Adrenal gland (tissue), 12 donors: ENCODE data around the gene GJB1. TPM values are rescaled to one million over a fixed set of nuclear protein-coding genes. Genes with fewer than 3 reads are reported as not detected.

Experiments
- DNase-seq, 7 donors: peaks; one replicate each; pipeline ENCODE4 v3.0.0-alpha.2; 2019 to 2020
- H3K27ac ChIP-seq, 5 donors: fragments of 200-600 bp; sonication (generic) in 4 of 5; 1 replicate in 3 of 5; 2 replicates in 2 of 5; pipeline versions ENCODE4 v1.5.1 to v1.8.0; 2016 to 2020; ENCODE audit warnings: mild to moderate bottlenecking in 1 of 5
- H3K27me3 ChIP-seq: fragments of 200-600 bp; 2 replicates; pipeline ENCODE4 v1.8.0; 2021
- H3K36me3 ChIP-seq, 2 donors: fragments of 200-600 bp; replicated peaks in 1 of 2; 1 replicate in 1 of 2; 2 replicates in 1 of 2; pipeline versions ENCODE4 v1.5.1 to v1.8.0; 2018 to 2022
- H3K4me1 ChIP-seq, 2 donors: fragments of 200-600 bp; replicated peaks in 1 of 2; 1 replicate in 1 of 2; 2 replicates in 1 of 2; pipeline versions ENCODE4 v1.5.1 to v1.8.0; 2018 to 2021
- H3K4me3 ChIP-seq, 4 donors: fragments of 200-600 bp; sonication (generic) in 3 of 4; one replicate each; pipeline ENCODE4 v1.5.1; 2016 to 2018
- H3K9me3 ChIP-seq, 3 donors: fragments of 200-600 bp; sonication (generic) in 1 of 3; replicated peaks in 1 of 3; 1 replicate in 2 of 3; 2 replicates in 1 of 3; pipeline versions ENCODE4 v1.5.1 to v1.8.0; 2016 to 2021
- POLR2A ChIP-seq, 2 donors: fragments of 450-650 bp; IDR thresholded peaks; one replicate each; pipeline ENCODE4 v1.6.1; 2017; ENCODE audit warnings: antibody characterized with exemption in 2 of 2, mild to moderate bottlenecking in 2 of 2, moderate library complexity in 1 of 2
- WGBS, 4 donors: extraction: QIAGEN DNeasy Blood & Tissue Kit in 2 of 4; methylation state at CpG; one replicate each; pipeline versions ENCODE4 v1.1.5 to v1.1.7; 2013 to 2017; 5-methylcytosine and 5-hydroxymethylcytosine counted together
- intact Hi-C, 2 donors: fragments of 100-400 bp; cut with DNase I; formaldehyde crosslinking; loops; one replicate each; pipeline versions ENCODE4 v1.14.1 to v1.15.0; 2022 to 2023
- polyA plus RNA-seq, 3 donors: library from polyadenylated mRNA; stranded (reverse); fragments of 200-250 nt in 2 of 3; fragments of 350-450 nt in 1 of 3; fragmentation: Illumina TruSeq in 1 of 3; extraction: RNeasy Lipid Tissue Mini Kit (QIAGEN cat#74804) in 1 of 3; gene quantifications; one replicate each; pipeline ENCODE4 v1.2.3, GENCODE V29; 2013 to 2014
- total RNA-seq, 9 donors: library from RNA; depleted of rRNA in 4 of 9; stranded (reverse); fragments of >200 nt in 4 of 9; fragments of 120-200 nt in 1 of 9; fragmentation: NEBNext Ultra II Directional in 1 of 9; extraction: Animal tissue kit (Norgen Biotek cat#: 25700) in 1 of 9; gene quantifications; one replicate each; pipeline versions ENCODE4 v1.1.0 to v1.2.4, GENCODE V29; 2013 to 2023
- TF ChIP-seq, protein P1 (sequence below), 6 experiments: fragments of 450-650 bp in 4 of 6; fragments of 200-600 bp in 2 of 6; sonication (generic) in 1 of 6; IDR thresholded peaks; 1 replicate in 5 of 6; 2 replicates in 1 of 6; pipeline versions ENCODE4 v1.5.1 to v1.8.0; 2016 to 2021; ENCODE audit warnings: antibody characterized with exemption in 6 of 6, mild to moderate bottlenecking in 2 of 6, moderate library complexity in 1 of 6
- donor health status: healthy with polysubstance abuse.
- donor health status: Bipolar disorder and iron deficiency.
- donor health status: DM: yes; HTN: yes; CAD: no.
- donor health status: DM: no; HTN: no; CAD: no.
- donor health status: DM: no; HTN: no; CAD: no.
- donor health status: DM: yes; HTN: yes; CAD: no.

GJB1 gene
- total and polyA plus RNA-seq, 12 donors: 0.18 TPM; not detected in 11

GRCh38 chrX:71181910-71182799, 40.9 kb upstream of the GJB1 start:
- TF ChIP-seq, protein P1, sequence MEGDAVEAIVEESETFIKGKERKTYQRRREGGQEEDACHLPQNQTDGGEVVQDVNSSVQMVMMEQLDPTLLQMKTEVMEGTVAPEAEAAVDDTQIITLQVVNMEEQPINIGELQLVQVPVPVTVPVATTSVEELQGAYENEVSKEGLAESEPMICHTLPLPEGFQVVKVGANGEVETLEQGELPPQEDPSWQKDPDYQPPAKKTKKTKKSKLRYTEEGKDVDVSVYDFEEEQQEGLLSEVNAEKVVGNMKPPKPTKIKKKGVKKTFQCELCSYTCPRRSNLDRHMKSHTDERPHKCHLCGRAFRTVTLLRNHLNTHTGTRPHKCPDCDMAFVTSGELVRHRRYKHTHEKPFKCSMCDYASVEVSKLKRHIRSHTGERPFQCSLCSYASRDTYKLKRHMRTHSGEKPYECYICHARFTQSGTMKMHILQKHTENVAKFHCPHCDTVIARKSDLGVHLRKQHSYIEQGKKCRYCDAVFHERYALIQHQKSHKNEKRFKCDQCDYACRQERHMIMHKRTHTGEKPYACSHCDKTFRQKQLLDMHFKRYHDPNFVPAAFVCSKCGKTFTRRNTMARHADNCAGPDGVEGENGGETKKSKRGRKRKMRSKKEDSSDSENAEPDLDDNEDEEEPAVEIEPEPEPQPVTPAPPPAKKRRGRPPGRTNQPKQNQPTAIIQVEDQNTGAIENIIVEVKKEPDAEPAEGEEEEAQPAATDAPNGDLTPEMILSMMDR (IDR thresholded peaks at IDR 0.05): no peak
- TF ChIP-seq POLR2A (IDR thresholded peaks at IDR 0.05): peak; percentile 55 to 94
- peak overlapping the region in 2 of 4 donors; percentile 19 to 35 for H3K4me3 ChIP-seq
- WGBS, 4 donors: 1 to 32% (median 16%) methylated on average over 25 to 42 of the region's 42 CpGs
- peaks cover 9% of the 10 kb centered on the region in 2 donors for H3K4me1 ChIP-seq
- DNase-seq: peak; percentile 84 to 96 (median 92)
- H3K9me3 ChIP-seq: no peaks in the 10 kb centered on the region
- intact Hi-C loops: loop anchor here in 1 of 2 donors (10.0 kb wide), 1 partner anchor 197 kb away; no protein-coding TSS in a partner anchor
- H3K36me3 ChIP-seq: no peaks in the 10 kb centered on the region
- H3K27me3 ChIP-seq: no peaks in the 10 kb centered on the region
- H3K27ac ChIP-seq: peak overlapping the region; percentile 39 to 86 (median 83)

GRCh38 chrX:71182871-71183270, 40.2 kb upstream of the GJB1 start:
- H3K36me3 ChIP-seq: no peaks in the 10 kb centered on the region
- H3K4me3 ChIP-seq: peak overlapping the region in 1 of 4 donors; percentile 33
- no peaks in the 10 kb centered on the region for H3K9me3 ChIP-seq
- peaks cover 5 to 6% of the 10 kb centered on the region in 2 donors for H3K4me1 ChIP-seq
- WGBS, 4 donors: 29 to 56% (median 47%) methylated on average over 2 of the region's 2 CpGs
- H3K27ac ChIP-seq: peak overlapping the region in 3 of 5 donors; percentile 68 to 84 (median 83)
- TF ChIP-seq POLR2A (IDR thresholded peaks at IDR 0.05): no peak
- TF ChIP-seq, protein P1 (IDR thresholded peaks at IDR 0.05): no peak
- intact Hi-C loops: loop anchor here in 1 of 2 donors (10.0 kb wide), 1 partner anchor 198 kb away; no protein-coding TSS in a partner anchor
- no peaks in the 10 kb centered on the region for H3K27me3 ChIP-seq
- no peak for DNase-seq

DNA sequence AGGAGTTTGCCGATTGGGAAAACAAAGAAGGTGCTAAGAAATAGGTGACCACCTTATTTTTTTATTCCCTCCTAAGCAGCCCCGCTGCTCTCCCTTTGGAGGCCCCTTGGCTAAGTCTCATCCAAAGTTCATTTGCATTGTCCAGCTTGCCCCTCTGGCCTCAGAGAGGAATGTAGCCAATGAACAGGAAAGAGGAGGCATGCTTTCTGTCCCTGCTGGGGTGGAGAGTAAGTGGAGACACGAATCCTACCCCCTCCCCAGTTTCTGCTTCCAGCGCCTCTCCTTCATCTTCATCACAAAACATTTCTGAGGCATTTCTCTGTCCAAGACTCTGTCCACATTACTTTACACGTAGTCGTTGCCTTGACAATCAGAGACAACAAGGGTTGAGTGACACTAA, 39.7 kb upstream of the GJB1 start:
- intact Hi-C loops: loop anchor here in 1 of 2 donors (10.0 kb wide), 1 partner anchor 199 kb away; no protein-coding TSS in a partner anchor
- WGBS, 4 donors: 60 to 78% (median 62%) methylated on average over 5 to 6 of the region's 6 CpGs
- no peak overlapping the region for H3K27ac ChIP-seq

DNA sequence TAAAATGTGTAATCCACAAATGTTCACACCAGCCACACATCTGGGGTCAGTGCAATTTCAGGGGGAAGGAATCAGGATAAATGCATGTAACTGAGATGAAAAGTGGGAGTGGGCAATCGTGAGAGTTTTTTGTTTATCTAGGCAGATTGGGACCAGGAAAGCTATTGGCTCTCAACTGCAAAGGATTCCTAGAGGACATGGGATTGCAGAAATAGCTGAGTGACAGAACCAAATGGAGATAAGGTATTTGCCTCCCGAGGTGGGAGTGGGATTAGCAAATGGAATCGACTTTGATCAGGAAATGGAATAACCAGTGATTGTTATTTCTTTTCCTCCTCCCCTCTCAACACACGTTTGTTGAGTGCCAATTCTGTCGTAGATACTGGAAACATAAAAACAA, 38.9 kb upstream of the GJB1 start:
- Histone ChIP-seq H3K36me3 (no peaks in the 10 kb centered on the region), H3K27ac (no peak overlapping the region), H3K4me3 (no peak overlapping the region), H3K9me3 (no peaks in the 10 kb centered on the region), H3K4me1 (peaks cover 0 to 3% of the 10 kb centered on the region in 2 donors), H3K27me3 (no peaks in the 10 kb centered on the region)
- intact Hi-C loops: loop anchor here in 1 of 2 donors (10.0 kb wide), 1 partner anchor 199 kb away; no protein-coding TSS in a partner anchor
- TF ChIP-seq POLR2A (IDR thresholded peaks at IDR 0.05): no peak
- TF ChIP-seq, protein P1 (IDR thresholded peaks at IDR 0.05): no peak
- no peak for DNase-seq
- 45 to 60% (median 54%) methylated on average over 5 of the region's 5 CpGs for WGBS, 4 donors

More for the DNA sequence above, 39.7 kb upstream of the GJB1 start:
- DNase-seq: no peak
- no peak overlapping the region for H3K4me3 ChIP-seq
- no peaks in the 10 kb centered on the region for H3K9me3 ChIP-seq
- peaks cover under 1 to 3% of the 10 kb centered on the region in 2 donors for H3K4me1 ChIP-seq
- no peaks in the 10 kb centered on the region for H3K36me3 ChIP-seq
- no peaks in the 10 kb centered on the region for H3K27me3 ChIP-seq
- TF ChIP-seq, protein P1 (IDR thresholded peaks at IDR 0.05): no peak
- TF ChIP-seq POLR2A (IDR thresholded peaks at IDR 0.05): no peak
